ENCODE measurements around the gene FALEC. TPM values are rescaled to one million over a fixed set of nuclear protein-coding genes. Genes with fewer than 3 reads are reported as not detected.

Gene FALEC
- polyA plus RNA-seq, 1 experiment, result not detected

- Histone ChIP-seq H3K4me3 (ENCODE audit: low read depth, low read length) (no peak overlapping the region), H3K36me3 (ENCODE audit: control insufficient read depth, insufficient read depth, low read length) (peaks cover 20% of the 10 kb centered on the region), H3K27me3 (ENCODE audit: control insufficient read depth, insufficient read depth, low read length) (no peaks in the 10 kb centered on the region)
- CTCF ChIA-PET, result interaction anchor here (0.9 to 1.0 kb wide), 2 partner anchors 10 to 338 kb away, joined by 3 read pairs; no protein-coding TSS in a partner anchor
- POLR2A ChIA-PET, result no interaction called here
- TF ChIP-seq CTCF (IDR thresholded peaks at IDR 0.05; ENCODE audit: insufficient read depth, low read depth, low read length), result no peak
- DNase-seq (ENCODE audit: low read depth), result no peak
Observed at GRCh38 chr1:150474869-150475268, 40.7 kb upstream of the FALEC start.

GRCh38 chr1:150476754-150477153 is 38.8 kb upstream of the FALEC start:
- Histone ChIP-seq H3K4me3 (ENCODE audit: low read depth, low read length) (no peak overlapping the region), H3K36me3 (ENCODE audit: control insufficient read depth, insufficient read depth, low read length) (peaks cover 11% of the 10 kb centered on the region), H3K27me3 (ENCODE audit: control insufficient read depth, insufficient read depth, low read length) (no peaks in the 10 kb centered on the region)
- ChIA-PET CTCF (no interaction called here), POLR2A (interaction anchor here (0.6 kb wide), 1 partner anchor 493 kb away, joined by 8 read pairs; no protein-coding TSS in a partner anchor)
- no peak for TF ChIP-seq CTCF (IDR thresholded peaks at IDR 0.05; ENCODE audit: insufficient read depth, low read depth, low read length)
- DNase-seq (ENCODE audit: low read depth), result no peak

- no peak for TF ChIP-seq CTCF (IDR thresholded peaks at IDR 0.05; ENCODE audit: insufficient read depth, low read depth, low read length)
- ChIA-PET POLR2A (no interaction called here), CTCF (no interaction called here)
- Histone ChIP-seq H3K36me3 (ENCODE audit: control insufficient read depth, insufficient read depth, low read length) (peaks cover 5% of the 10 kb centered on the region), H3K4me3 (ENCODE audit: low read depth, low read length) (no peak overlapping the region), H3K27me3 (ENCODE audit: control insufficient read depth, insufficient read depth, low read length) (no peaks in the 10 kb centered on the region)
- no peak for DNase-seq (ENCODE audit: low read depth)
Observed at GRCh38 chr1:150477320-150477719, 38.2 kb upstream of the FALEC start.

- Histone ChIP-seq H3K36me3 (ENCODE audit: control insufficient read depth, insufficient read depth, low read length) (peaks cover 3% of the 10 kb centered on the region), H3K4me3 (ENCODE audit: low read depth, low read length) (no peak overlapping the region), H3K27me3 (ENCODE audit: control insufficient read depth, insufficient read depth, low read length) (no peaks in the 10 kb centered on the region)
- ChIA-PET POLR2A (no interaction called here), CTCF (no interaction called here)
- TF ChIP-seq CTCF (IDR thresholded peaks at IDR 0.05; ENCODE audit: insufficient read depth, low read depth, low read length), result no peak
- DNase-seq (ENCODE audit: low read depth), result no peak
Observed at GRCh38 chr1:150477733-150478132, 37.8 kb upstream of the FALEC start.

- POLR2A ChIA-PET, result no interaction called here
Observed at GRCh38 chr1:150479370-150479769, 36.2 kb upstream of the FALEC start.

More at GRCh38 chr1:150479370-150479769, 36.2 kb upstream of the FALEC start:
- TF ChIP-seq CTCF (IDR thresholded peaks at IDR 0.05; ENCODE audit: insufficient read depth, low read depth, low read length), result no peak
- Histone ChIP-seq H3K36me3 (ENCODE audit: control insufficient read depth, insufficient read depth, low read length) (no peaks in the 10 kb centered on the region), H3K4me3 (ENCODE audit: low read depth, low read length) (no peak overlapping the region), H3K27me3 (ENCODE audit: control insufficient read depth, insufficient read depth, low read length) (no peaks in the 10 kb centered on the region)
- CTCF ChIA-PET, result no interaction called here
- DNase-seq (ENCODE audit: low read depth), result no peak

All from BJ (cell line).